GM19238 (cell line): ENCODE measurements around the gene RASAL2.

ENCODE experiments used
- DNase-seq: peaks from one replicate; pipeline ENCODE4 v3.0.0; 2011; ENCODE audit warnings: low spot score; ENCODE audit not compliant: insufficient read length

RASAL2 gene

GRCh38 chr1:178093951-178094738 lies at the start of gene RASAL2:
RASAL2 (plus strand) TSS chr1:178094104; CDS start chr1:178094493, 389 bp downstream.
- DNase-seq = peak; percentile 27

DNA sequence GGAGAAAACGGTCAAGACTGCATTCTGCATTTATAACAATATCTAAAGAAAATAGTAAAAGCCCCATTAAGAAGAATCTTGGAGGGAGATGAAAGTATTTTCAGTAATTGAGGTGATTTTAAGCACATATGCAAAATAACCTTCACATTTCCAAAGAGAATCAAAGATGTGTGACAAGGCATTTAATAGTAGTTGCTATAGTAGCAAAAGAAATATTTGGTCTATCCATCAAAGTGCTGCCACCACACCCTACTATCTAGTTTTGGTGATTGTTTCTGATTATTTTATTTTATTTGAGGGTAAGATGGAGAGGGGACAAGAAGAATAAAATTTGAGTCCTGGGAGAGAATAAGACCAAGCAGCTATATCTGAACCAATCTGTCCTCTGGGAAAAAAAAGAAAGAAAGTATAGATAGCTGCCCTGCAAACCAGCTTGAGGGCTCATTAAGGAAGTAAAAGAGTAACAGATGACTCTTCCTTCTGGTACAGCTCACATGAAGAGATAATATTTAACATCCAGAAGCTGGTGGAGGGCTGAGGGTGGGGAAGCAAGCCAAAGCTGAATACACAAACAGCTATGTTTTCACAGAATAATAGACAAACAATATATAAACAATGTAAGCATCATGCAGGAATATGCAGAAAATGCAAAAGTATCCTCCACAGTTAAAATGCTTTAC lies 47.2 kb upstream of the RASAL2 start:
- no peak for DNase-seq

GRCh38 chr1:178047403-178048093 lies 46.4 kb upstream of the RASAL2 start:
- DNase-seq = no peak

DNA sequence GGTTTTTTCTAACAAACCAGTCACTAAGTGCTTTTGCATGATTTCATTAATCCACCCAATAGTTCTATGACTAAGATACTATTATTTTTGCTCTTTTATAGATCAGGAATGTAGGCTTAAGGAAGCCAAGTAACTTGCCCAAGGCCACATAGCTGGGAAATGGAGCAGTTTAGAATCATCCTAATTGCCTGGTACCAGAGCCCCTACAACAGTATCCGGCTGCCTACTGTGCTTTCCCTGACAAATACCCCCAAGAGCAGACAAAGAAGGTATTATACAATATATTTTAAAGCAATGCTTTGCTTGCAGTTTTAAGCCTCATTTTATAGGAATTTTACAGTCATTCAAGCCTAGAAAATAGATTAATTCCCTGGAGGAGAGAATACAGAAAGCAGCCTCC lies 45.5 kb upstream of the RASAL2 start:
- no peak for DNase-seq

DNA sequence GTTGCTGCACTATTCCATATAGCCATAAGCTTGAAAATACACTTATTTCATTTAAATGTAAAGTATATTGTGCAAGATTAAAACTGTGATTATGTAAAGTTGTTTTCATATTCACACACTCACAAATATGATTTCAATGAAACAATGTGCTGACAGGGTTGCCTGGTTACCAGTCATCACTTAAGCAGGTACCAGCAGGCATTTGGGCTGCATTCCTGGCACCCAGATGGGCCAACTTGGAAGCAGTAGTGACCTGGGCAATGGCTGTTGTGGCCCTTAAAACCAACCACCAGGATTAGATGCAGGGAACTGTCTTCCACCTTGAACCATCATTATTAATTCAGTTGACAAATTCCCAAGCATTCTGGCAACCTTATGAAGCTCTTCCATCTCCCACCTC lies 45.0 kb upstream of the RASAL2 start:
- DNase-seq = no peak

DNA sequence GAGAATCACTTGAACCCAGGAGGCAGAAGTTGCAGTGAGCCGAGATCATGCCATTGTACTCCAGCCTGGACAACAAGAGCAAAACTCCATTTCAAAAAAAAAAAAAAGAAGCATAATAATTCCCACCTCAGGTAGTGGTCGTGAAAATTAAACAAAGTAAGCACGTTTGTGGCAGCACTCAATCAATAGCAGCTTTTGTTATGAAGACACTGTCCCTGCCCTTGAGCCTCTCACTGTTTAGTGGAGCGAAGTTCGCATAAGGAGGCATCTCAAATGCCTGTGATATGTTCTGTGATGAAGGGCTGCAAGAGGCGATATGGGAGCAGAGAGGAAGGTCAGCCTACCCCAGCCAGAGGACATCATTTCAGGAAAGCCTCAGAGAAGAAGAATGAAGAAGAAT lies 43.8 kb upstream of the RASAL2 start:
- DNase-seq = no peak

DNA sequence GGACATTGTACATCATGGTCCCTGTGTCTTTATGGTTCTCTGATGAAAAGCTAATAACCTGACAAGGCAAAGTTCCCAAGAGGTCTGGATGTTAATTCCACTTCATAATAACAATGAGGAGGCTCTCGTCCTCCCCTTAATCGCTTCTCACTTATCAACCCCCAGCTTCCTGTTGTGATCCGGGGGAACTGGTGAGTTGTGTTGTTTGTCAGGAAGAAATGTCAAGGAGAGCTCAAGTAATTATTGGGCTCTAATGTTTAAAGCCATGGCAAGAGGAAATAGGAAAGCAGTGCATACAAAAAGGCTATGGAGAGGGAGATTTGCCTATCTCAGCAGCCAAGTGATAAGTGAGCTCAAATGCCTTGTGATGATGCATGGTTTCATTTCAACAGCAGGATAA lies 42.8 kb upstream of the RASAL2 start:
- no peak for DNase-seq

GRCh38 chr1:178052650-178053461 lies 41.0 kb upstream of the RASAL2 start:
- DNase-seq = no peak

- DNase-seq = no peak
Observed at GRCh38 chr1:178055093-178055492, 38.8 kb upstream of the RASAL2 start.

GRCh38 chr1:178055779-178056471 lies 38.0 kb upstream of the RASAL2 start:
- DNase-seq = peak; percentile 35

DNA sequence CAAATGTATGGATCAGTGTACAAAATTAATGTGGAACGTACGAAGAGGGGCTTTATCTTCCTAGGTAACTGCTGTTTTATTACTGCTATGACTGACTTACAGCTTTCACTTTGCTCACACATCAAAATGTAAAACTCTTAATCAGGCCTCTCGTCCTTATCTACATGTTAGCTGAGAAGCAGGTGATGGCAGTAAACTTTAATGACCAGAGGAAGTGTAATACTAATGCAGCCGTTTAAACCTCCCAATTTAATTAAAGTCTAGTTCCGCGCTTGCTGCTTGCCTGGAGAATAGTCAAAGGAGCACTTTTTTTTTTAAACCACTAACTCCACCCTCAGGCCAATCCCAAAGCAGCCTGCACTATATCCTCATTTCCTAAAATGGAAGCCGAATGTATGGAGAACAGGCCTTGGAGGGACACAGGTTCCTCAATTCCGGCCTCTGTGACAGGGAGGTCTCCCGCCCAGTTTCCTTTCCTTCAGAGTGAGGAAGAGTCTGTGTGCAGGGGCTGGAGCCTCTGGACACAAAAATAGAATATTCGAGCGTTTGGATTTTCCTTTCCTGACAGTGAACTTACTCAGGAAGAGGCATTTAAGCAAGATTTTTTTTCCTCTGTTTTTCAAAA lies 36.7 kb upstream of the RASAL2 start:
- no peak for DNase-seq

DNA sequence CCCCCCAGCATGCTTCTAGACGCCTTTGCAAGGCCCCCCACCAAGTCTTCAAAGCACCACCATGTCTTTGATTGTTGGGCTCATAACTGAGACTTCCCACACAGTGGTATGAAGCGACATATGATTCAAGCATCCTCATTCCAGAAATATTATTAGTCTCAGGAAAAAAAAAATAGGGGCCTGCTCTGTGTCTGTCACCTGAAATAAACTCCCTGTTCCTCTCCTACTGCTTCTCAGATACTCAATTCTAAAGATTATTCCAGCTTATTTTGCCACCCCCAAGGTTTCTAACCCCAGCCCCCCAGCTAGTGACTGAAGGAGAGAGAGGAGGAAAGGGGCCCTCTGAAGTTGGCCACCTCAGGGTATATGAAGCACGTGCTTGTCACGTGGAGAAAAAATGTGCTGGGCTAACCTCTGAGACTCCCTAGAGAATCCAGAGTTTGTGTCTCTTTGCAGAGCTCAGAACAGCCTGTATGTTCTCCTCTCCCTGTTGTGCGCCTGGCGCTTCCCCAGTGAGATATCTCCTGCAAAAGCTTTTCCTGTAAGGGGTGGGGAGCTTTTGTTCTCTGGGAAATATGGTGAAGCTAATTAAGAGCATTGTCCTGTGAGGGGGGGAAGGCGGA lies 35.9 kb upstream of the RASAL2 start:
- DNase-seq = no peak

- no peak for DNase-seq
Observed at GRCh38 chr1:178060789-178061556, 32.9 kb upstream of the RASAL2 start.

DNA sequence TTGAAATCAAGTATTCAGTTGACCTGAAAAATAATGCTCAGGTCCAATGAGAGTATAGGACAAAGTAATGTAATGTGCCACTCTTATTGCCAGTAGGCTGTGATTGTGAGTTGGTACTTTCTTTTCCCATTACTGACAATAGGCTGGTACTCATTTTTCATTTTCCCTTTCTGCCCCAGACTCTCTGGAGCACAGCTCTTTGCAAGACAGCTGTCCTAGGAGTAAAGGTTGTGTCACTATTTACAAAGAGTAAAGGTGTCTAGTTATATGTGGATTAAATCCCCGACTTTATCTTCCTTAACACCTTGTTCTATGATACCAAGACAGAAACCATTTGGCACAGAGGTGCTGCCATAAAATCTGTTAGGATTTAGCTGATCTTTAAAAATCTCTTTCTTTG lies 32.3 kb upstream of the RASAL2 start:
- DNase-seq = no peak

GRCh38 chr1:178064191-178064821 lies 29.6 kb upstream of the RASAL2 start:
- no peak for DNase-seq

DNA sequence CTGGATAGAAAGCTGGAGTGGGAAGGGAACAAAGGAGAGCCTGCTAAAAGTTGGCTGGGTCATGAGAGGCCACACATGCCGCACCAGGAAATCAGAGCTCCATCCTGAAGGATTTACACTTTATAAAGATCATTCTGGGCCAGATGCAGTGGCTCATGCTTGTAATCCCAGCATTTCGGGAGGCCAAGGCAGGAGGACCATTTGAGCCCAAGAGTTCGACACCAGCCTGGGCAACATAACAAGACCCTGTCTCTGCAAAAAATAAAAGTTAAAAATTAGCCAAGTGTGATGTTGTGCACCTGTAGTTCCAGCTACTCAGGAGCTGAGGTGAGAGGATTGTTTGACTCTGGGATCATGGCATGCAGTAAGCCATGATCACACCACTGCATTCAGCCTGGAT lies 28.7 kb upstream of the RASAL2 start:
- DNase-seq = no peak

DNA sequence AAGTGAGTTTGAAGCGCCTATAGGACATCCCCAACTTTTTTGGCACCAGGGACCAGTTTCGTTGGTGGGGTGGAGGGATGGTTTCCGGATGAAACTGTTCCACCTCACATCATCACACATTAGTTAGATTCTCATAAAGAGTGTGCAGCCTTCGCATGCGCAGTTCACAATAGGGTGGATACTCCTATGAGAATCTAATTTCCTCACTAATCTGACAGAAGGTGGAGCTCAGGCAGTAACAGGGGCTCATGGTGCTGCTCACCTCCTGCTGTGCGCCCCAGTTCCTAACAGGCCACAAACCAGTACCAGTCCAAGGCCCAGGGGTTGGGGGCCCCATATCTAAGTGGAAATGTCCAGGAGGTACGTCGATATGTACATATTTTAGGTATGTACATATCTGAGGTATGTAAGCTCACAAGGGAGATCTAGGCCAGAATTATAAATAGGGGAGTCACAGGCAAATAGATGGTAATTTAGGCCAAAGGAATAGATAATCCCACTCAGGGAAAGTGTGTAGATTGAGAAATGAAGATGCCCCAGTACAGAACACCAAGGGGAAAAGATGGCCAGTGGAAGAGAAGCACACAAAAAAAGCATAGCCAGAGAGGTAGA lies 27.5 kb upstream of the RASAL2 start:
- no peak for DNase-seq

DNA sequence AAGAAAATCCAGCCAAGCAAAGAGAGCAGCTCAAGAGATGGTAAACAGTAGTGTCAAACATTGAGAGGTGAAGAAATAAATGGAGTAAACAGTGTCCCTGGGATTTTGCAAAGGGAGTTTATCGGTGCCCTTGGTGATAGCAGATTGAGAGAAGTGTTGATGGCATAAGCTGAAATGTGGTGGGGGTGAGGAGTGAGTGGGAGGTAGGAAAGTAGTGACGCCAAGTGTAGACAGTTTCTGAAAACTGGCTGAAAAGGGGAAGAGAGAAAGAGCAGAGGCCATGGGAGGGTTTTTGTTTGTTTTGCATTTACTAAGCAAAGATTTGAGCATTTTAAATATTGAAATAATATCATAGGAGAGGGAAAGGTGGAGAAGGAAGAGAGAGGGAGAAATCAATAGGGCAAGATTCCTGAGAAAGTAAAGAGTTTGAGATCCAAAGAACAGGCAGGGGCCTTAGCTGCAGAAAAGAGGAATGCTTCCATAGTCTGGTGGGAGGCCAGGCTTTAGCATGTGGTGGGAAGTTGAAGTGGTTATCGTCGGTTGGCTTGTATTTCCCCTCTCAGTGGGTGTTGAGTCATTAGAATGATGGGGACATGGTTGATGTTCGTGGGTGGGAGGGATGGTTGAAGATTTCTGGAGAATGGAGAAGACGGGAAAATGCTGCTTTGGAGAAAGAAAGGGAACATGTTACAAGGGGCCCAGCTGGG lies 26.8 kb upstream of the RASAL2 start:
- peak; percentile 22 for DNase-seq
